Activated naive CD4-positive, alpha-beta T cell treated with anti-CD3 and anti-CD28 coated beads, Interleukin-2, amount 50 U/mL, for 24 hours (primary cell): ENCODE results near the gene MGAT4B.

Source experiments
- H3K27ac Mint-ChIP-seq: one replicate; pipeline ENCODE4 v1.8.0; 2021; ENCODE audit warnings: mild to moderate bottlenecking, mixed read lengths
- H3K27me3 Mint-ChIP-seq: one replicate; pipeline ENCODE4 v1.8.0; 2021; ENCODE audit warnings: mixed read lengths
- H3K36me3 Mint-ChIP-seq: one replicate; pipeline ENCODE4 v1.8.0; 2021; ENCODE audit warnings: mixed read lengths
- H3K4me1 Mint-ChIP-seq: one replicate; pipeline ENCODE4 v1.8.0; 2021; ENCODE audit warnings: mixed read lengths
- H3K4me3 Mint-ChIP-seq: one replicate; pipeline ENCODE4 v1.8.0; 2021; ENCODE audit warnings: mild to moderate bottlenecking, mixed read lengths
- H3K9me3 Mint-ChIP-seq: one replicate; pipeline ENCODE4 v1.8.0; 2021; ENCODE audit warnings: mixed read lengths

The MGAT4B gene

GRCh38 chr5:179832039-179832745 is 25.5 kb upstream of the MGAT4B start:
- peaks cover 34% of the 10 kb centered on the region for H3K4me1 Mint-ChIP-seq
- H3K4me3 Mint-ChIP-seq: no peak overlapping the region
- H3K27ac Mint-ChIP-seq: peak overlapping the region; percentile 72
- H3K9me3 Mint-ChIP-seq: no peaks in the 10 kb centered on the region
- peaks cover 32% of the 10 kb centered on the region for H3K36me3 Mint-ChIP-seq
- H3K27me3 Mint-ChIP-seq: no peaks in the 10 kb centered on the region

GRCh38 chr5:179830818-179831468 is 24.3 kb upstream of the MGAT4B start:
- H3K27ac Mint-ChIP-seq: no peak overlapping the region
- H3K27me3 Mint-ChIP-seq: no peaks in the 10 kb centered on the region
- H3K36me3 Mint-ChIP-seq: peaks cover 26% of the 10 kb centered on the region
- H3K4me1 Mint-ChIP-seq: peaks cover 27% of the 10 kb centered on the region
- no peak overlapping the region for H3K4me3 Mint-ChIP-seq
- H3K9me3 Mint-ChIP-seq: no peaks in the 10 kb centered on the region

- H3K36me3 Mint-ChIP-seq: peaks cover 22% of the 10 kb centered on the region
- no peaks in the 10 kb centered on the region for H3K9me3 Mint-ChIP-seq
- no peaks in the 10 kb centered on the region for H3K27me3 Mint-ChIP-seq
- H3K27ac Mint-ChIP-seq: peak overlapping the region; percentile 73
- H3K4me3 Mint-ChIP-seq: no peak overlapping the region
- H3K4me1 Mint-ChIP-seq: peaks cover 28% of the 10 kb centered on the region
These were observed 23.2 kb upstream of the MGAT4B start for GRCh38 chr5:179829732-179830435.

- H3K27ac Mint-ChIP-seq: peak overlapping the region; percentile 93
- H3K27me3 Mint-ChIP-seq: no peaks in the 10 kb centered on the region
- peaks cover 33% of the 10 kb centered on the region for H3K4me1 Mint-ChIP-seq
- H3K36me3 Mint-ChIP-seq: peaks cover 25% of the 10 kb centered on the region
- H3K4me3 Mint-ChIP-seq: no peak overlapping the region
- H3K9me3 Mint-ChIP-seq: no peaks in the 10 kb centered on the region
These were observed 22.2 kb upstream of the MGAT4B start for GRCh38 chr5:179828756-179829421.

GRCh38 chr5:179827680-179828079 is 21.0 kb upstream of the MGAT4B start:
- H3K36me3 Mint-ChIP-seq: peaks cover 19% of the 10 kb centered on the region
- H3K4me1 Mint-ChIP-seq: peaks cover 40% of the 10 kb centered on the region
- H3K9me3 Mint-ChIP-seq: no peaks in the 10 kb centered on the region
- H3K27ac Mint-ChIP-seq: peak overlapping the region; percentile 84
- no peaks in the 10 kb centered on the region for H3K27me3 Mint-ChIP-seq
- peak overlapping the region; percentile 15 for H3K4me3 Mint-ChIP-seq

- Mint-ChIP-seq H3K9me3 (no peaks in the 10 kb centered on the region), H3K27me3 (no peaks in the 10 kb centered on the region), H3K36me3 (peaks cover 15% of the 10 kb centered on the region), H3K4me1 (peaks cover 49% of the 10 kb centered on the region), H3K4me3 (no peak overlapping the region), H3K27ac (peak overlapping the region; percentile 23)
These were observed 19.1 kb upstream of the MGAT4B start for GRCh38 chr5:179825655-179826182.

GRCh38 chr5:179824745-179825112 is 18.1 kb upstream of the MGAT4B start:
- H3K27me3 Mint-ChIP-seq: no peaks in the 10 kb centered on the region
- H3K4me1 Mint-ChIP-seq: peaks cover 54% of the 10 kb centered on the region
- H3K27ac Mint-ChIP-seq: no peak overlapping the region
- peaks cover 15% of the 10 kb centered on the region for H3K36me3 Mint-ChIP-seq
- H3K4me3 Mint-ChIP-seq: no peak overlapping the region
- H3K9me3 Mint-ChIP-seq: no peaks in the 10 kb centered on the region

GRCh38 chr5:179823937-179824744 is 17.5 kb upstream of the MGAT4B start:
- H3K27me3 Mint-ChIP-seq: no peaks in the 10 kb centered on the region
- H3K27ac Mint-ChIP-seq: no peak overlapping the region
- peaks cover 13% of the 10 kb centered on the region for H3K36me3 Mint-ChIP-seq
- no peaks in the 10 kb centered on the region for H3K9me3 Mint-ChIP-seq
- H3K4me3 Mint-ChIP-seq: no peak overlapping the region
- peaks cover 57% of the 10 kb centered on the region for H3K4me1 Mint-ChIP-seq

- no peaks in the 10 kb centered on the region for H3K9me3 Mint-ChIP-seq
- H3K4me3 Mint-ChIP-seq: peak overlapping the region; percentile 93
- peaks cover 59% of the 10 kb centered on the region for H3K4me1 Mint-ChIP-seq
- H3K36me3 Mint-ChIP-seq: peaks cover 5% of the 10 kb centered on the region
- no peaks in the 10 kb centered on the region for H3K27me3 Mint-ChIP-seq
- peak overlapping the region; percentile 51 for H3K27ac Mint-ChIP-seq
These were observed 15.9 kb upstream of the MGAT4B start for GRCh38 chr5:179822444-179822990.

- peak overlapping the region; percentile 88 for H3K27ac Mint-ChIP-seq
- no peaks in the 10 kb centered on the region for H3K27me3 Mint-ChIP-seq
- peaks cover 56% of the 10 kb centered on the region for H3K4me1 Mint-ChIP-seq
- peak overlapping the region; percentile 93 for H3K4me3 Mint-ChIP-seq
- H3K9me3 Mint-ChIP-seq: no peaks in the 10 kb centered on the region
- peaks cover 5% of the 10 kb centered on the region for H3K36me3 Mint-ChIP-seq
These were observed 15.4 kb upstream of the MGAT4B start for GRCh38 chr5:179822059-179822432.

- Mint-ChIP-seq H3K27me3 (no peaks in the 10 kb centered on the region), H3K36me3 (peaks cover 5% of the 10 kb centered on the region), H3K9me3 (no peaks in the 10 kb centered on the region), H3K27ac (peak overlapping the region; percentile 88), H3K4me1 (peaks cover 52% of the 10 kb centered on the region), H3K4me3 (peak overlapping the region; percentile 93)
These were observed 14.8 kb upstream of the MGAT4B start for GRCh38 chr5:179821298-179822058.

- peaks cover 52% of the 10 kb centered on the region for H3K4me1 Mint-ChIP-seq
- peak within 1 kb of the TSS; percentile 88 for H3K27ac Mint-ChIP-seq
These were observed 14.0 kb upstream of the MGAT4B start, which contains the start of gene SQSTM1 for GRCh38 chr5:179820483-179821297. TSS of gene SQSTM1 (plus strand) at chr5:179820905. CDS start at chr5:179820937, 32 bp downstream.

GRCh38 chr5:179820127-179820482 is 13.4 kb upstream of the MGAT4B start:
- Mint-ChIP-seq H3K36me3 (peaks cover 7% of the 10 kb centered on the region), H3K9me3 (no peaks in the 10 kb centered on the region), H3K27ac (peak overlapping the region; percentile 85), H3K27me3 (no peaks in the 10 kb centered on the region), H3K4me1 (peaks cover 50% of the 10 kb centered on the region), H3K4me3 (peak overlapping the region; percentile 79)

More at GRCh38 chr5:179820483-179821297, 14.0 kb upstream of the MGAT4B start, which contains the start of gene SQSTM1:
- Mint-ChIP-seq H3K27me3 (no peaks in the 10 kb centered on the region), H3K36me3 (peaks cover 7% of the 10 kb centered on the region), H3K4me3 (peak within 1 kb of the TSS; percentile 93), H3K9me3 (no peaks in the 10 kb centered on the region)
